Activated naive CD4-positive, alpha-beta T cell treated with anti-CD3 and anti-CD28 coated beads for 36 hours (primary cell): ENCODE data around the gene MYCN. TPM values are rescaled to one million over a fixed set of nuclear protein-coding genes. Genes with fewer than 3 reads are reported as not detected.

Source experiments
- CTCF ChIA-PET: fragments of 350-600 bp; sonication (Branson Sonifier 250); formaldehyde crosslinking; loops from one replicate; lab custom pipeline; 2021; ENCODE audit warnings: antibody characterized with exemption; lab: Charles Lee
- DNase-seq: peaks from one replicate; pipeline ENCODE4 v3.0.0-alpha.2; 2020
- H3K27ac Mint-ChIP-seq: one replicate; pipeline ENCODE4 v1.8.0; 2021; ENCODE audit warnings: mild to moderate bottlenecking, mixed read lengths
- H3K27me3 Mint-ChIP-seq: one replicate; pipeline ENCODE4 v1.8.0; 2021; ENCODE audit warnings: low read depth, mixed read lengths
- H3K36me3 Mint-ChIP-seq: one replicate; pipeline ENCODE4 v1.8.0; 2021; ENCODE audit warnings: low read depth, mixed read lengths
- H3K4me1 Mint-ChIP-seq: one replicate; pipeline ENCODE4 v1.8.0; 2021; ENCODE audit warnings: low read depth, mixed read lengths
- H3K4me3 Mint-ChIP-seq: one replicate; pipeline ENCODE4 v1.8.0; 2021; ENCODE audit warnings: mild to moderate bottlenecking, moderate library complexity, mixed read lengths
- H3K9me3 Mint-ChIP-seq: one replicate; pipeline ENCODE4 v1.8.0; 2021; ENCODE audit warnings: mixed read lengths
- intact Hi-C: fragments of 100-400 bp; cut with micrococcal nuclease; formaldehyde crosslinking; loops from one replicate; pipeline ENCODE4 v1.15.1; 2023
- total RNA-seq, 2 experiments: library from RNA; stranded (reverse); gene quantifications; one replicate each; pipeline ENCODE4 v1.2.3, GENCODE V29; 2021

Gene MYCN
- total RNA-seq, 2 experiments from 2014 or later: 0.19 TPM; not detected in 1

DNA sequence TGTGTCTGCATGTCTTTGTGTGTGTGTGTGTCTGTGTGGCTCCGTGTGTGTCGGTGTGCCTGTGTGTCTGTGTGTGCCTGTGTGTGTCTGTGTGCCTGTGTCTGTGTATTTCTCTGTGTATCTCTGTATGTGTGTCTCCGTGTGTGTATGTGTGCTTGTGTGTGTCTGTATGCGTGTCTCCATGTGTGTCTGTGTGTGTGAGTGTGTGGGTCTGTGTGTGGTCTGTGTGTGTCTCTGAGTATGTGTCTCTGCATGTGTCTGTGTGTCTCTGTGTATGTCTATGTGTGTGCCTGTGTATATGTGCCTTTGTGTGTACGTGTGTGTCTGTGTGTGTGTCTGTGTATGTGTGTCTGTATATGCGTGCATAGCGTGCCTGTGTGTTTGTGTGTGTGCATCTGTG lies 45.2 kb downstream of the MYCN start:
- intact Hi-C loops: no loop called here
- H3K4me1 Mint-ChIP-seq: peaks cover 10% of the 10 kb centered on the region

DNA sequence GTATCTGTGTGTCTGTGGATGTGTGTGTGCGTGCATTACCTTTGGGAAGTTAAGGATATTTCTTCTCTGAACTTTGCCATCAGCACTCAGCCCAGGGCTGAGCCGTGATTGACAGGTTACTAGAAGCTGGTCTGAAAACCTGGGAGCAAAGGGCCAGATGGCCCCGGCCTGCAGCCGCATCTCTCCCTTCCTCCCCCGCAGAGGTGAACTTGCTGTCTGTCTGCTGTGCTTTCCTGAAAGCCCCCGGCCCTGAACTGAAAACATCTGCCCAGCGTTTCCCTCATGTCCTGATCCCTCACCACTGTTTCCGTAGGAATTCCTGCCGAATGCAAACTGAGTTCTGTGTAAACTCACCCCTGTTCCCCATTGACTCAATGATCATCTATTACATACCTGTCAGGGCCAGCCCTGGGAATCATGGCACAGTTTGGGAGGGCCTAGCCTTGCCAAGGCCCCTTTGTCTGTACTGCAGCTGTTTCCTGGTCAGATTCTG lies 45.8 kb downstream of the MYCN start:
- Mint-ChIP-seq H3K9me3 (no peaks in the 10 kb centered on the region), H3K4me1 (peaks cover 10% of the 10 kb centered on the region), H3K36me3 (no peaks in the 10 kb centered on the region), H3K27me3 (no peaks in the 10 kb centered on the region), H3K27ac (no peak overlapping the region), H3K4me3 (no peak overlapping the region)
- intact Hi-C loops: no loop called here
- no peak for DNase-seq
- CTCF ChIA-PET: no interaction called here

More for the DNA sequence above, 45.2 kb downstream of the MYCN start:
- H3K27me3 Mint-ChIP-seq: no peaks in the 10 kb centered on the region
- no peaks in the 10 kb centered on the region for H3K36me3 Mint-ChIP-seq
- no peak for DNase-seq
- H3K9me3 Mint-ChIP-seq: no peaks in the 10 kb centered on the region
- H3K27ac Mint-ChIP-seq: no peak overlapping the region
- CTCF ChIA-PET: no interaction called here
- H3K4me3 Mint-ChIP-seq: no peak overlapping the region

DNA sequence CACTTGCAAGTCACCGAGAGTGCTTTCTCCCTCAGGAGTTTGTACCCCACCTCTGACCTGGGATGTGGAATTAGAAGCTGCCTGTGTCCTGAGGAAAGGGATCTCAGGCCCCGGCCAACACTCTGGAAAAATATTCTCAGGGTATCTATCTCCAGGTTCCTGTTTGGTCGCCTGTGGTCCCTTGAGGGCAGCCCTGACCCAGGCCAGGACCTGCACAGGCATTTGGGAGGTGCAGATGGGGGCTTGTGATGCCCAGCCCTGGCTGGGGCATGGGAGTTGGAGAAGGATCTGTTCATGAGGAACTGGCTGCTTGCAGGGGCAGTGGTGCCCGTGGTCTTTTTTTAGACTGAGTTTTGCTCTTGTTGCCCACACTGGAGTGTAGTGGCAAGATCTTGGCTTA lies 46.3 kb downstream of the MYCN start:
- intact Hi-C loops: no loop called here
- H3K4me1 Mint-ChIP-seq: peaks cover 10% of the 10 kb centered on the region
- no peaks in the 10 kb centered on the region for H3K36me3 Mint-ChIP-seq
- CTCF ChIA-PET: no interaction called here
- H3K27me3 Mint-ChIP-seq: no peaks in the 10 kb centered on the region
- no peak overlapping the region for H3K4me3 Mint-ChIP-seq
- no peaks in the 10 kb centered on the region for H3K9me3 Mint-ChIP-seq
- DNase-seq: no peak
- H3K27ac Mint-ChIP-seq: no peak overlapping the region

DNA sequence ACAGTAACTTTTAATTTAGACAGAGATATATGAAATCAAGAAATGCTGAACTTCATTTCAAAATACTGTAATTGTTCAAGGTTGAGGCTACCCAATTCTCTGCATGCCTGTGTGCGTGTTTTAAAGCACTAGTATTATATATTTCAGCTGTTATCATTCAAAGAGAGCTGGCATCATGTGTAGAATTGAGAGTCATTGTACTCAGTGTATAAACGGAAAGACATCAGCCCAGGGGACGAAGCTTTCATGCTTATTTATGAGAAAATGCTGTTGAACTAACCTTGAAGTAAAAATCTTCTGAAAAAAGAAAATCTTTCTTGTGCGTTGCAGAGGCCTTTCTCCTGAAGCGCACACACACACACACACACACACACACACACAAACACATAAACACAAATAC lies 48.4 kb downstream of the MYCN start:
- H3K4me1 Mint-ChIP-seq: no peaks in the 10 kb centered on the region
- H3K9me3 Mint-ChIP-seq: no peaks in the 10 kb centered on the region
- H3K4me3 Mint-ChIP-seq: no peak overlapping the region
- H3K27me3 Mint-ChIP-seq: no peaks in the 10 kb centered on the region
- CTCF ChIA-PET: interaction anchor here (0.6 kb wide), 1 partner anchor 32 kb away, joined by 3 read pairs; no protein-coding TSS in a partner anchor
- no peak for DNase-seq
- intact Hi-C loops: no loop called here
- H3K27ac Mint-ChIP-seq: no peak overlapping the region
- no peaks in the 10 kb centered on the region for H3K36me3 Mint-ChIP-seq

DNA sequence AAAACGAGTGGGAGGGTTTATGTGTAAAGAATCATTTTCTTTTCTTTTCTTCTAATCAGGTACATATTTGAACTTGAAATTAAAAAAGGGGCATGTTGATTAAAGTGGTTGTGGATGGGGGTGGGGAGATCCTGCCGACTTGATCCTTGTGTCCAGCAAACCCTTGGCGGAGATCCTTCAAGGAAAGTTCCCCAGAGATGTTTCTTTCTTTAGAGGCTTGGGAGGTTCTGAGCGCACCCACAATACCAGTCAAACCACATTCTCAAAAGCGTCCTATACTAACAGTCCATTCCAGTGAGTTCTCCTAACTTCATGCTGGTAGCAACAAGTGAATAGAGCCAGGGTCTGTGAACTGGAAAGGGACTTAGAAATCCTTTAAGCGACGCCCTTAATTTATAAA lies 49.2 kb downstream of the MYCN start:
- Mint-ChIP-seq H3K27me3 (no peaks in the 10 kb centered on the region), H3K4me3 (no peak overlapping the region), H3K36me3 (no peaks in the 10 kb centered on the region), H3K9me3 (no peaks in the 10 kb centered on the region), H3K4me1 (no peaks in the 10 kb centered on the region), H3K27ac (no peak overlapping the region)
- DNase-seq: no peak
- intact Hi-C loops: no loop called here
- CTCF ChIA-PET: no interaction called here

DNA sequence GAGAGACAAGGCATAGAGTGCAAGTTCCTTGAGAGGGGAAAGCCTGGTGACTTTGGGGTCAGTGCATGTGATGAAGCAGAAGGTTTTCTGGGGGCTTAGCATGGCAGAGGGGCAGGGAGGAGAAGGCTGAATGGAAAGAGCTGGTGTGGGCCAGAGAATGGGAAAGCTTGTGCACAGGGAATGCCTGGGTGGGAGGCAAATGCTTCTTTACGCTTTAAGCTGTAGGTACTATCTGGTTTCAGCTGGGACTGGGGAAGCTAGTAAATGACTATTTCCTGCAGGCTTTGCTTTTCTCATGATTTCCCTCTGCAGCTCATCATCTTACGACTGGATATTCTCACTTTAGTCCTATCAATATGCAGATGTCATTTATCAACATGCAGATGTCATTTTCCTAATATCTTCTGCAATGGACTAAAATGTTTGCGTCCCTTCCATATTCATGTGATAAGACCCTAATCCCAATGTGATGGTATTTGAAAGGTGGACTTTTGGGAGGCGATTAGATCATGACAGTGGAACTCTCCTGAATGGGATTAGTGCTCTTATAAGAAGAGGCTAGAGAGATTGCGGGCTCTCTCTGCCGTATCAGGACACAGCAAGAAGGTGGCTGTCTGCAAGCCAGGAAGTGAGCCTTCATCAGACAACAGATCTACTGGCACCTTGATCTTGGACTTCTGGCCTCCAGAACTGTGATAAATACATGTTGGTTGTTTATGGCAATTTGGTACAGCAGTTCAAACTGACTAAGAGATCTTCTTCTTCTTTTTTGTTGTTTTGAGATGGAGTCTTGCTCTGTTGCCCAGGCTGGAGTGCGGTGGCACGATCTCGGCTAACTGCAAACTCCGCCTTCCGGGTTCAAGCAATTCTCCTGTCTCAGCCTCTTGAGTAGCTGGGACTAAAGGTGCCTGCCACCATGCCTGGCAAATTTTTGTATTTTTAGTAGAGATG lies 50.1 kb downstream of the MYCN start:
- H3K27me3 Mint-ChIP-seq: no peaks in the 10 kb centered on the region
- intact Hi-C loops: no loop called here
- DNase-seq: no peak
- no peak overlapping the region for H3K27ac Mint-ChIP-seq
- H3K4me3 Mint-ChIP-seq: no peak overlapping the region
- no peaks in the 10 kb centered on the region for H3K36me3 Mint-ChIP-seq
- H3K9me3 Mint-ChIP-seq: no peaks in the 10 kb centered on the region
- CTCF ChIA-PET: no interaction called here
- no peaks in the 10 kb centered on the region for H3K4me1 Mint-ChIP-seq

DNA sequence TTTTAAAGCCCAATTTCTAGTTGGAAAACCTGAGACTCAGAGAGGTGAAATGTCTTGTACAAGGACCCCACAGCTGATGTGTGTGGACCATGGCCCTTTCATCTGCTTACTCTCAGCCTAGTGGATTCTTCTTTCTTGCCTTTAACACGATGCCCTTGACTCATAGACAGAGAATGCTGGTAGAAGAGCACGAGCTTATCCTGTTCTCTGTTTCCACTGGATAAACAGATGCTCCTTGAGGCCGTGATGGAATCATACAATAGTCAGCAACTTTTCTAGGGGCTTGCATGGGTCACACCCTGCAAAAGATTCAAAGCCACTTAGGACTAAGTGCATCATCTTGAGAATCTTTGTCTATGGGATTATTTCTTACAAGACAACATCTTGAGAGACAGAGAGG lies 50.9 kb downstream of the MYCN start:
- no peaks in the 10 kb centered on the region for H3K4me1 Mint-ChIP-seq
- intact Hi-C loops: no loop called here
- DNase-seq: no peak
- H3K36me3 Mint-ChIP-seq: no peaks in the 10 kb centered on the region
- H3K27ac Mint-ChIP-seq: no peak overlapping the region
- CTCF ChIA-PET: no interaction called here
- H3K4me3 Mint-ChIP-seq: no peak overlapping the region
- no peaks in the 10 kb centered on the region for H3K27me3 Mint-ChIP-seq
- H3K9me3 Mint-ChIP-seq: no peaks in the 10 kb centered on the region

DNA sequence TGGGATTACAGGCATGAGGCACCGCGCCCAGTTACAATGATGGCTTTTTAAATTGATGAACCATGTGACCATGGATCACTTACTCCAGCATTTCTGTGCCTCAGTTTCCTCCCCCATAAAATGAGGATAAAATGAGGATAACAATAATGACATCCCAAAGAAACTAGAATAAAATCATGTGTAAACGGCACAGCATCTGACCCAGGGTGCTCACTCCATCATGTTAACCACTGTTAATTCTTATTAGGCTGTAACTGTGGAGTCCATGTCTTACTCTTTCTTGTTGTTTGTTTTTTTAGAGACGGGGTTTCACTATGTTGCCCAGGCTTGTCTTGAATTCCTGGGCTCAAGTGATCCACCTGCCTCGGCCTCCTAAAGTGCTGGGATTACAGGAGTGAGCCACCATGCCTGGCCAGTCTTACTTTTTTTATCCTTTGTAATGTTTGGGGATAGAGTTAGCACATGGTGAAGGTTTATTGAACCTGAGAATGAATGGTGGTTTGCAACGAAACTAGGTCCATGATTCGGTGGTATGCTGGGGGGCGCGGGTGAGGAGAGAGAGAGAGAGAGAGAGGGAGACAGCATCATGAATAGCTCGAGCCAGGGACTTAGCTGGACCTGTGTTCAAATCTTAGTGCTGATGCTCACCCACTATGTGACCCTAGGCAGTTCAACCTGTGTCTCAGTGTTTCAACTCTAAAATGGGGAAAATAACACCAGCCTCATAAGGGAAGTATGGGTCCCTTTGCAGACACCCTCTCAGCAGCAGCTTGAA lies 52.3 kb downstream of the MYCN start:
- no peaks in the 10 kb centered on the region for H3K36me3 Mint-ChIP-seq
- H3K4me1 Mint-ChIP-seq: no peaks in the 10 kb centered on the region
- intact Hi-C loops: no loop called here
- H3K4me3 Mint-ChIP-seq: no peak overlapping the region
- CTCF ChIA-PET: no interaction called here
- no peak for DNase-seq
- H3K27ac Mint-ChIP-seq: no peak overlapping the region
- H3K27me3 Mint-ChIP-seq: no peaks in the 10 kb centered on the region
- no peaks in the 10 kb centered on the region for H3K9me3 Mint-ChIP-seq

DNA sequence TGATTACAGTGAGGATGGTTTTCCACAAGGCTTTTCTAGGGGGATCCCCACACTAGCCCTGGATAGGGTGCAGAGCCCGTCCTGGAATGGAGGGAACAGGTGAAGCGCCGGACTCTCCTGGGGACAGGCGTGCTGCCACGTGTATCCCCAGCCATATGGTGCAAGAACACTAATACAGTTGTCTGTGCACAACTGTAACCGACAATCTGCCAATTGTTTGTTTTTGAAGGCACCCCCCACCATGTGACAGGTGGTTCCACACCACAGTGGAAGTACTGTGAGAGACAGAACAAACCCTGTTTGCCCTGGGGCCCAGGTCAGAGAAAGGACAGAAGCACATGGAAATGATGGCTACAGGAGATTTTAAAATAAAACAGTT lies 52.9 kb downstream of the MYCN start:
- no peak for DNase-seq
- Mint-ChIP-seq H3K9me3 (no peaks in the 10 kb centered on the region), H3K36me3 (no peaks in the 10 kb centered on the region), H3K4me1 (no peaks in the 10 kb centered on the region), H3K27me3 (no peaks in the 10 kb centered on the region), H3K27ac (no peak overlapping the region), H3K4me3 (no peak overlapping the region)
- CTCF ChIA-PET: no interaction called here
- intact Hi-C loops: no loop called here

DNA sequence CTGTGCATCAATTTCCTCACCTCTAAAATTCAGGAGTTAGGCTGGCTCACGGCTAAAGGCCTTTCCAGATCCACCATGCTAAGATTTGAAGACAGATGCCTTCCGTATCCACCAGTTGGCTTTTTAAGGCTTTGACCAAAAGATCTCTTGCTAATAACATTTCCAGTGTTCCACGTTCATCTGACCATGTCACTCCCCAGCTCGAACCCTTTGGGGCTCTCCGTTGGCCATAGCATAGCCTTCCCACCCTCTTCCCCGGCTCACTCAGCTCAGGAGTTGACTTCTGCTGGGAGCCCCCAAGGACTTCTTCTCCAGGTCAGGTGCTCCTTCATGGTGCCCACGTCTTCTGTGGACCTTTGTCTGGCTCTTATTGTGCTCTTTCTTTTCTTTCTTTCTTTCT lies 53.3 kb downstream of the MYCN start:
- Mint-ChIP-seq H3K27ac (no peak overlapping the region), H3K4me1 (no peaks in the 10 kb centered on the region), H3K27me3 (no peaks in the 10 kb centered on the region), H3K36me3 (no peaks in the 10 kb centered on the region), H3K9me3 (no peaks in the 10 kb centered on the region), H3K4me3 (no peak overlapping the region)
- CTCF ChIA-PET: no interaction called here
- no peak for DNase-seq
- intact Hi-C loops: no loop called here

DNA sequence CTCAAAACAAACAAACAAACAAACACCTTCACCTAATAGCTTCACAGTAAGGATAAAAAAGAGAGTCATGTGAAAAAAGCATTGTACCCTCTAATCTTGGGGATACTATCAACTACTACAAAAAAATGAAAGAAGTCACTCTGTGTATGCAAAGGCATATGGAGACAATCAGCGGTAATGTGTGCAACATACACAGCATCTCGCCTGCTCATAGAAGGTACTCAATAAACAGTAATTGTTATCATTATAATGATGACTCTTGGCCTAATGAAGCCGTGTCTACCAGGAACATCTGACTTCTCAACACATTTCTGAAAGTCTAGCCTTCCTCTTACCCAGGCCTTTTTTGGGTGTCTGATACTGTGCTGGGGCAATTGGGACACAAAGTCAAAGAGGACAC lies 55.3 kb downstream of the MYCN start:
- no peaks in the 10 kb centered on the region for H3K9me3 Mint-ChIP-seq
- intact Hi-C loops: no loop called here
- no peaks in the 10 kb centered on the region for H3K27me3 Mint-ChIP-seq
- CTCF ChIA-PET: no interaction called here
- no peak overlapping the region for H3K4me3 Mint-ChIP-seq
- no peaks in the 10 kb centered on the region for H3K4me1 Mint-ChIP-seq
- no peak for DNase-seq
- no peaks in the 10 kb centered on the region for H3K36me3 Mint-ChIP-seq
- H3K27ac Mint-ChIP-seq: no peak overlapping the region
